Right atrium auricular region (tissue), 2 donors: ENCODE data around the gene UNC13C. TPM values are rescaled to one million over a fixed set of nuclear protein-coding genes. Genes with fewer than 3 reads are reported as not detected.

Experiments used
- DNase-seq: peaks from one replicate; pipeline ENCODE4 v3.0.0-alpha.2; 2019; ENCODE audit warnings: low spot score
- H3K27ac ChIP-seq, 2 donors: fragments of 200-600 bp; sonication (generic); 1 replicate in 1 of 2; 2 replicates in 1 of 2; pipeline ENCODE4 v1.5.1; 2016 to 2019
- H3K27me3 ChIP-seq, 2 donors: fragments of 200-600 bp; sonication (generic); one replicate each; pipeline versions ENCODE4 v1.5.1 to v1.6.0; 2017 to 2019
- H3K36me3 ChIP-seq: fragments of 200-600 bp; sonication (generic); one replicate; pipeline ENCODE4 v1.5.1; 2016
- H3K4me1 ChIP-seq, 2 donors: fragments of 200-600 bp; sonication (generic); one replicate each; pipeline versions ENCODE4 v1.5.1 to v1.6.0; 2017 to 2019
- H3K4me3 ChIP-seq, 2 donors: fragments of 200-600 bp; sonication (generic); 1 replicate in 1 of 2; 2 replicates in 1 of 2; pipeline ENCODE4 v1.5.1; 2017 to 2019; ENCODE audit warnings: mild to moderate bottlenecking in 1 of 2, moderate library complexity in 1 of 2
- H3K9me3 ChIP-seq, 2 donors: fragments of 200-600 bp; sonication (generic); one replicate each; pipeline ENCODE4 v1.5.1; 2019
- CTCF ChIP-seq, 2 donors: fragments of 200-600 bp; sonication (generic); IDR thresholded peaks; one replicate each; pipeline ENCODE4 v1.5.1; 2019; ENCODE audit warnings: antibody characterized with exemption in 2 of 2
- total RNA-seq, 2 donors: library from RNA; depleted of rRNA; stranded (reverse); fragments of >200 nt; gene quantifications; one replicate each; pipeline ENCODE4 v1.1.0, GENCODE V29; 2016

UNC13C gene
- total RNA-seq, 2 donors from 2014 or later = 0.19 to 0.31 TPM

- Histone ChIP-seq H3K27ac (no peak overlapping the region), H3K27me3 (peaks cover 0 to 2% of the 10 kb centered on the region in 2 donors), H3K9me3 (no peaks in the 10 kb centered on the region), H3K4me1 (no peaks in the 10 kb centered on the region), H3K36me3 (no peaks in the 10 kb centered on the region), H3K4me3 (no peak overlapping the region)
- no peak for DNase-seq
- TF ChIP-seq CTCF (IDR thresholded peaks at IDR 0.05) = no peak
Measured at GRCh38 chr15:53980021-53980420, 1.8 kb downstream of the UNC13C start.

GRCh38 chr15:53982071-53982680 lies 3.9 kb downstream of the UNC13C start:
- H3K9me3 ChIP-seq = no peaks in the 10 kb centered on the region
- DNase-seq = no peak
- H3K27me3 ChIP-seq = peaks cover 0 to 2% of the 10 kb centered on the region in 2 donors
- H3K4me1 ChIP-seq = no peaks in the 10 kb centered on the region
- no peak for TF ChIP-seq CTCF (IDR thresholded peaks at IDR 0.05)
- H3K27ac ChIP-seq = no peak overlapping the region
- H3K4me3 ChIP-seq = no peak overlapping the region
- no peaks in the 10 kb centered on the region for H3K36me3 ChIP-seq

GRCh38 chr15:53982876-53983275 lies 4.6 kb downstream of the UNC13C start:
- DNase-seq = no peak
- Histone ChIP-seq H3K27me3 (peaks cover 0 to 2% of the 10 kb centered on the region in 2 donors), H3K4me1 (no peaks in the 10 kb centered on the region), H3K36me3 (no peaks in the 10 kb centered on the region), H3K27ac (no peak overlapping the region), H3K9me3 (no peaks in the 10 kb centered on the region), H3K4me3 (no peak overlapping the region)
- no peak for TF ChIP-seq CTCF (IDR thresholded peaks at IDR 0.05)

- H3K4me3 ChIP-seq = no peak overlapping the region
- TF ChIP-seq CTCF (IDR thresholded peaks at IDR 0.05) = no peak
- peaks cover 0 to 2% of the 10 kb centered on the region in 2 donors for H3K27me3 ChIP-seq
Measured at GRCh38 chr15:53984221-53984620, 6.0 kb downstream of the UNC13C start.

GRCh38 chr15:53985562-53985961 lies 7.3 kb downstream of the UNC13C start:
- no peak for TF ChIP-seq CTCF (IDR thresholded peaks at IDR 0.05)
- no peaks in the 10 kb centered on the region for H3K4me1 ChIP-seq

More at GRCh38 chr15:53984221-53984620, 6.0 kb downstream of the UNC13C start:
- no peaks in the 10 kb centered on the region for H3K36me3 ChIP-seq
- no peak overlapping the region for H3K27ac ChIP-seq
- no peaks in the 10 kb centered on the region for H3K9me3 ChIP-seq
- DNase-seq = no peak
- H3K4me1 ChIP-seq = no peaks in the 10 kb centered on the region

GRCh38 chr15:53987480-53987879 lies 9.2 kb downstream of the UNC13C start:
- TF ChIP-seq CTCF (IDR thresholded peaks at IDR 0.05) = no peak
- H3K4me1 ChIP-seq = no peaks in the 10 kb centered on the region
- DNase-seq = no peak
- no peaks in the 10 kb centered on the region for H3K9me3 ChIP-seq
- H3K4me3 ChIP-seq = no peak overlapping the region
- H3K27ac ChIP-seq = no peak overlapping the region
- no peaks in the 10 kb centered on the region for H3K27me3 ChIP-seq
- H3K36me3 ChIP-seq = no peaks in the 10 kb centered on the region

More at GRCh38 chr15:53985562-53985961, 7.3 kb downstream of the UNC13C start:
- Histone ChIP-seq H3K27me3 (no peaks in the 10 kb centered on the region), H3K27ac (no peak overlapping the region), H3K36me3 (no peaks in the 10 kb centered on the region), H3K4me3 (no peak overlapping the region), H3K9me3 (no peaks in the 10 kb centered on the region)
- no peak for DNase-seq
